ENCODE data around the gene OLFML1.

DNA sequence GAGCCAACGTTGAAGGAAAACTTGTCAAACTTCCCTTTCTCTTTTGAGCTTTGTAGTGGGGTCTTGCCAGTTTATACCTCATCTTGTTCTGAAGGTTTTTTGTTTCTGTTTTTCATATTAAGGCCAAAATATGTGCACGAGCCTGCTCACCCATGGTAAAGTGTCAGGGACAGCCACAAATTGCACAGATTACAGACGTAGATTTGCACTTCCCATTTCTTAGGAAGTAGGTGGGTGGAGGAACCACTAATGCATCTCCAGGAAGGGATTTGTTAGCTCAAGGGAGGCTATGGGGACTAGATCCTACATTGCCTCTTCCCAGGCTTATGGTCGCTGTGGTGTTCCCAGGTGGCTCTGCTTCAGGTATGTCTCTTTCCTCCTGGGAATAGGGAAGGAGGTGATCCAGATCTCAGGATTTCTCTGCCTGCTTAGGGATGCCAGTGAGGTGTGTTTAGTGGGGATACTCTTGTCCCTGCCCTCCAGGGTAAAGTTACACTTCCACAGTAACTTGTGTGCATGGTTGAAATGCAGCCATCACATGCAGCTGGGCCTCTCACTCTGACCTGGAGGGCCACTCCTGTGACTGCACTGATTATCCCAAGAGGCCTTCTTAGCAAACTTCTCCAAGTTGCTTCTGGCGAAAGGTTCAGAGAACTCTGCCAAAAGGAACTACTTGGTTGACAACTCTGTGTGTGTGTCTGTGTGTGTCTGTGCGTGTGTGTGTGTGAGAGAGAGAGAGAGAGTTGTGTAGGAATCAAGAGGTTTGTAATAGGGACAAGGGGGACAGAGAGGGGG lies 38.3 kb downstream of the OLFML1 start:
- TF ChIP-seq POLR2A (IDR thresholded peaks at IDR 0.05) = no peak
- TF ChIP-seq, protein P1, sequence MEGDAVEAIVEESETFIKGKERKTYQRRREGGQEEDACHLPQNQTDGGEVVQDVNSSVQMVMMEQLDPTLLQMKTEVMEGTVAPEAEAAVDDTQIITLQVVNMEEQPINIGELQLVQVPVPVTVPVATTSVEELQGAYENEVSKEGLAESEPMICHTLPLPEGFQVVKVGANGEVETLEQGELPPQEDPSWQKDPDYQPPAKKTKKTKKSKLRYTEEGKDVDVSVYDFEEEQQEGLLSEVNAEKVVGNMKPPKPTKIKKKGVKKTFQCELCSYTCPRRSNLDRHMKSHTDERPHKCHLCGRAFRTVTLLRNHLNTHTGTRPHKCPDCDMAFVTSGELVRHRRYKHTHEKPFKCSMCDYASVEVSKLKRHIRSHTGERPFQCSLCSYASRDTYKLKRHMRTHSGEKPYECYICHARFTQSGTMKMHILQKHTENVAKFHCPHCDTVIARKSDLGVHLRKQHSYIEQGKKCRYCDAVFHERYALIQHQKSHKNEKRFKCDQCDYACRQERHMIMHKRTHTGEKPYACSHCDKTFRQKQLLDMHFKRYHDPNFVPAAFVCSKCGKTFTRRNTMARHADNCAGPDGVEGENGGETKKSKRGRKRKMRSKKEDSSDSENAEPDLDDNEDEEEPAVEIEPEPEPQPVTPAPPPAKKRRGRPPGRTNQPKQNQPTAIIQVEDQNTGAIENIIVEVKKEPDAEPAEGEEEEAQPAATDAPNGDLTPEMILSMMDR (IDR thresholded peaks at IDR 0.05) = no peak

Data from tibial nerve (tissue), 3 donors.